GM12878 (cell line): ENCODE results near the gene GNAO1. TPM values are rescaled to one million over a fixed set of nuclear protein-coding genes. Genes with fewer than 3 reads are reported as not detected.

ENCODE experiments used
- ATAC-seq: fragments of 200-7000 bp; cut with Tn5 transposase; 3 replicates; pipeline ENCODE4 v1.9.1; 2020; ENCODE audit warnings: mild to moderate bottlenecking, moderate library complexity
- BruUV-seq: library from RNA; stranded (reverse); fragments of 400-500 nt; replicated peaks from 2 replicates; lab custom pipeline; 2021; lab: Mats Ljungman, UMichigan
- CTCF ChIA-PET: fragments of 300-600 bp; sonication (Branson Sonifier 250); formaldehyde crosslinking; extraction: SDS; loops from one replicate; lab custom pipeline; 2021; ENCODE audit warnings: inconsistent platforms; lab: Yijun Ruan, JAX
- POLR2A ChIA-PET: fragments of 350-600 bp; formaldehyde crosslinking; extraction: SDS; loops from one replicate; lab custom pipeline; 2021; ENCODE audit warnings: inconsistent platforms; lab: Charles Lee
- RAD21 ChIA-PET: fragments of 300-600 bp; sonication (Branson Sonifier 250); formaldehyde crosslinking; loops from one replicate; lab custom pipeline; 2023; ENCODE audit warnings: antibody characterized with exemption; ENCODE audit not compliant: unreplicated experiment; lab: Charles Lee
- SMC1A ChIA-PET: fragments of 300-600 bp; sonication (Branson Sonifier 250); formaldehyde crosslinking; loops from one replicate; lab custom pipeline; 2023; ENCODE audit not compliant: unreplicated experiment, uncharacterized antibody; lab: Charles Lee
- DNase-seq: peaks from one replicate; pipeline ENCODE4 v3.0.0-alpha.2; 2011; ENCODE audit warnings: low read depth, low spot score
- FAIRE-seq: peaks from 3 replicates; lab custom pipeline; 2011; peaks lifted over from hg19 to GRCh38; lab: Jason Lieb, UNC
- H2AFZ ChIP-seq: 2 replicates; pipeline ENCODE4 v1.6.0; 2011; ENCODE audit warnings: low read depth, low read length, control low read depth; ENCODE audit not compliant: control insufficient read depth
- H3K27ac ChIP-seq: 2 replicates; pipeline ENCODE4 v1.5.1; 2011; ENCODE audit warnings: control low read depth; ENCODE audit not compliant: control insufficient read depth, insufficient read depth
- H3K27me3 ChIP-seq, 2 experiments: replicated peaks in 1 of 2; 2 replicates each; pipeline versions ENCODE4 v1.6.0 to v1.6.1; 2011; ENCODE audit warnings: low read length in 1 of 2; ENCODE audit not compliant: control insufficient read depth in 2 of 2, insufficient read depth in 2 of 2
- H3K36me3 ChIP-seq, 2 experiments: 2 replicates each; pipeline ENCODE4 v1.5.1; 2011; ENCODE audit warnings: low read length in 1 of 2; ENCODE audit not compliant: control insufficient read depth in 2 of 2, insufficient read depth in 2 of 2
- H3K4me1 ChIP-seq: 2 replicates; pipeline ENCODE4 v1.6.1; 2011; ENCODE audit warnings: mild to moderate bottlenecking, low read length, moderate library complexity, mixed read lengths; ENCODE audit not compliant: control insufficient read depth, insufficient read depth
- H3K4me2 ChIP-seq: 2 replicates; pipeline ENCODE4 v1.6.0; 2011; ENCODE audit warnings: control low read depth; ENCODE audit not compliant: control insufficient read depth, insufficient read depth
- H3K4me3 ChIP-seq: fragments of 200-600 bp; sonication (generic); 2 replicates; pipeline ENCODE4 v1.5.1; 2016
- H3K79me2 ChIP-seq: 2 replicates; pipeline ENCODE4 v1.6.0; 2011; ENCODE audit warnings: low read length; ENCODE audit not compliant: control insufficient read depth, insufficient read depth
- H3K9ac ChIP-seq: 2 replicates; pipeline ENCODE4 v1.8.0; 2011; ENCODE audit warnings: low read length, control low read depth, mixed read lengths; ENCODE audit not compliant: control insufficient read depth, insufficient read depth
- H3K9me3 ChIP-seq: replicated peaks from 3 replicates; pipeline ENCODE4 v1.5.1; 2011; ENCODE audit warnings: mild to moderate bottlenecking, low read length; ENCODE audit not compliant: control insufficient read depth, insufficient read depth
- H4K20me1 ChIP-seq: 2 replicates; pipeline ENCODE4 v1.6.0; 2011; ENCODE audit not compliant: control insufficient read depth, insufficient read depth
- HDGF ChIP-seq: fragments of 450-650 bp; IDR thresholded peaks from 2 replicates; pipeline ENCODE4 v1.6.1; 2016; ENCODE audit warnings: antibody characterized with exemption
- MXI1 ChIP-seq: fragments of 150-350 bp; IDR thresholded peaks from 2 replicates; pipeline ENCODE4 v1.6.1; 2011; ENCODE audit warnings: low read depth, mild to moderate bottlenecking, inconsistent platforms, low read length, improper control_type of control experiment
- RCOR1 ChIP-seq: conservative IDR thresholded peaks from 2 replicates; pipeline ENCODE4 v1.6.1; 2012; ENCODE audit warnings: low read depth, low read length, improper control_type of control experiment
- WGBS: methylation state at CpG from one replicate; pipeline ENCODE4 v1.1.6; 2016; ENCODE audit warnings: low lambda C conversion rate; ENCODE audit not compliant: insufficient replicate concordance, insufficient coverage; ENCODE audit errors: missing lambda C conversion rate; 5-methylcytosine and 5-hydroxymethylcytosine counted together
- in situ Hi-C: fragments of 300-500 bp; cut with MboI; formaldehyde crosslinking; loops from 9 replicates; pipeline ENCODE4 v1.14.3; 2018; ENCODE audit warnings: mixed read lengths
- intact Hi-C: fragments of 100-400 bp; cut with micrococcal nuclease; formaldehyde crosslinking; loops from one replicate; pipeline ENCODE4 v1.14.2; 2022; ENCODE audit not compliant: unreplicated experiment
- polyA plus RNA-seq, 11 experiments: library from polyadenylated mRNA; depleted of rRNA in 4 of 11; unstranded in 6 of 11; stranded (reverse) in 5 of 11; fragments of >200 nt; fragmentation: Nextera tagmentation in 4 of 11; fragmentation: Illumina TruSeq in 1 of 11; extraction: Ambion mirVana in 4 of 11; extraction: Trizol in 1 of 11; gene quantifications; 1 replicate in 1 of 11; 2 replicates in 10 of 11; pipeline versions ENCODE4 v1.2.1 to v1.2.3, GENCODE V29; 2011 to 2016; ENCODE audit warnings: inconsistent platforms in 2 of 11, missing spikeins in 2 of 11, low read depth in 1 of 11
- total RNA-seq, 4 experiments: library from RNA; depleted of rRNA in 3 of 4; stranded (reverse); fragments of >200 nt in 3 of 4; fragmentation: Illumina TruSeq in 1 of 4; extraction: Trizol in 1 of 4; gene quantifications; 2 replicates each; pipeline versions ENCODE4 v1.2.1 to v1.2.3, GENCODE V29; 2013 to 2021
- TF ChIP-seq, protein P1 (sequence below), 3 experiments: IDR thresholded peaks in 2 of 3; conservative IDR thresholded peaks in 1 of 3; 2 replicates each; pipeline ENCODE4 v1.5.1; 2011; ENCODE audit warnings: low read depth in 3 of 3, low read length in 3 of 3, mild to moderate bottlenecking in 3 of 3, control low read depth in 2 of 3, moderate library complexity in 2 of 3, inconsistent platforms in 1 of 3, mixed read lengths in 1 of 3; ENCODE audit not compliant: control insufficient read depth in 2 of 3, insufficient read depth in 1 of 3; ENCODE audit errors: extremely low read depth in 1 of 3

Gene GNAO1
- total and polyA plus RNA-seq, 10 of the 15 experiments (the other 5 are each of a cell fraction or from before 2014, with no cell fraction given), result 0.05 to 0.28 (median 0.14) TPM; not detected in 6

DNA sequence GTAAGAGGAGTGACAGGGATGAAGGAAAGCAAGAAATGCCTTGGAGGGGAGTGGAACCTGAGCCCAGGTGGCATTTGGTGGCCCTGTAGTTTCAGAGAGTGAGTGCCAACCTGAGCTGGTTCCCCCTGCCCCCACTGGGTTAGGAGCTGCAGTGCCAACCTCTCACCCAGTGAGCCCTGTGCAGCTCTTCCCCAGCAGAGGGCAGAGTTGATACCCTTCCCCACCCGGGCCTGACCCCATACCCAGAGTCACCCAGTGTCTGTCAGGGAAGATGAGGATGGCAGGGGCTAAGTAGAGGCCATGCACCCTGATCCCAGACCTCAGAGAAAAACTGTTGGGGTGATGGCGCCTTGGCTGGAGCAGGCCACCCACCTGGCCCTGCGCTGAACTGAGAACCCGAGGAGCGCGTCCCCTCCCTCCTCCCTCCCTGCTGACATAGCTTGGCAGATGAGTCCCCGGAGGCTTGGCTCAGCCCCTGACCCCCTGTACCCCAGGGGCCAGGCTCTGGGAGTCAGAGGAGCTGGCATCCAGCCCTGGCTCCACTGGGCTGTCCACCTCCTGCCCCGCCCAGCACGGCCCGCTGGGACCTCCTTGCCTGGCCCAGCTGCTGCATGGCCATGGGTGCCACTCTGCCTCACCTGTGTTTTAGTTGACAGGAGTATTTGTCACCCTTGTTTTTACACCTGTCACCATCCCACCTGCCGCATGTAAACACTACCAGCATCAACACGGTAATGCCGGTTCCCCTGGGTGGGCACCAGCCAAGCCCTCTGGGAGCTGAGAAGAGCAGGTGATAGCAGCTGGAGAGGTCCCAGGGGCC is 120.1 kb downstream of the GNAO1 start:
- DNase-seq (no peak), FAIRE-seq (no peak), ATAC-seq (peak; percentile 75)
- Histone ChIP-seq H3K79me2 (no peaks in the 10 kb centered on the region), H3K9ac (no peak overlapping the region), H3K27ac (no peak overlapping the region), H3K4me2 (no peak overlapping the region), H3K36me3 (no peaks in the 10 kb centered on the region), H3K27me3 (no peaks in the 10 kb centered on the region), H2AFZ (no peak overlapping the region), H3K9me3 (no peaks in the 10 kb centered on the region), H4K20me1 (no peaks in the 10 kb centered on the region), H3K4me3 (no peak overlapping the region), H3K4me1 (no peaks in the 10 kb centered on the region)
- ChIA-PET POLR2A (no interaction called here), CTCF (interaction anchor here (1.3 kb wide), 1 partner anchor 45 kb away, joined by 6 read pairs; no protein-coding TSS in a partner anchor), SMC1A (no interaction called here), RAD21 (no interaction called here)
- WGBS, result 66% methylated on average over 12 of the region's 13 CpGs
- in situ Hi-C loops (loop anchor here (10.0 kb wide), 1 partner anchor 847 kb away; no protein-coding TSS in a partner anchor), intact Hi-C loops (loop anchor here (10.0 kb wide), 2 partner anchors 393 to 847 kb away; no protein-coding TSS in a partner anchor)
- TF ChIP-seq HDGF (no peak), MXI1 (no peak), RCOR1 (no peak)
- TF ChIP-seq, protein P1, sequence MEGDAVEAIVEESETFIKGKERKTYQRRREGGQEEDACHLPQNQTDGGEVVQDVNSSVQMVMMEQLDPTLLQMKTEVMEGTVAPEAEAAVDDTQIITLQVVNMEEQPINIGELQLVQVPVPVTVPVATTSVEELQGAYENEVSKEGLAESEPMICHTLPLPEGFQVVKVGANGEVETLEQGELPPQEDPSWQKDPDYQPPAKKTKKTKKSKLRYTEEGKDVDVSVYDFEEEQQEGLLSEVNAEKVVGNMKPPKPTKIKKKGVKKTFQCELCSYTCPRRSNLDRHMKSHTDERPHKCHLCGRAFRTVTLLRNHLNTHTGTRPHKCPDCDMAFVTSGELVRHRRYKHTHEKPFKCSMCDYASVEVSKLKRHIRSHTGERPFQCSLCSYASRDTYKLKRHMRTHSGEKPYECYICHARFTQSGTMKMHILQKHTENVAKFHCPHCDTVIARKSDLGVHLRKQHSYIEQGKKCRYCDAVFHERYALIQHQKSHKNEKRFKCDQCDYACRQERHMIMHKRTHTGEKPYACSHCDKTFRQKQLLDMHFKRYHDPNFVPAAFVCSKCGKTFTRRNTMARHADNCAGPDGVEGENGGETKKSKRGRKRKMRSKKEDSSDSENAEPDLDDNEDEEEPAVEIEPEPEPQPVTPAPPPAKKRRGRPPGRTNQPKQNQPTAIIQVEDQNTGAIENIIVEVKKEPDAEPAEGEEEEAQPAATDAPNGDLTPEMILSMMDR (IDR thresholded peaks at IDR 0.05 in 2 of 3, conservative IDR thresholded peaks at IDR 0.05 in 1 of 3; ENCODE audit: control insufficient read depth in 2 of 3, extremely low read depth in 1 of 3, insufficient read depth in 1 of 3, low read depth in 3 of 3, low read length in 3 of 3), result peak in 2 of 3 experiments; percentile 11 to 20; a peak in 4 of 6 replicates
- no TSS peak for BruUV-seq
